MCF 10A (cell line): Measurements from ENCODE around the gene RMRP. TPM values are rescaled to one million over a fixed set of nuclear protein-coding genes. Genes with fewer than 3 reads are reported as not detected.

Experiments used
- BruUV-seq: library from RNA; stranded (reverse); fragments of 400-500 nt; replicated peaks from 2 replicates; lab custom pipeline; 2021; lab: Mats Ljungman, UMichigan
- CTCF ChIA-PET: fragments of 300-600 bp; sonication (Branson Sonifier 250); formaldehyde crosslinking; extraction: SDS; loops from one replicate; lab custom pipeline; 2021; ENCODE audit warnings: antibody characterized with exemption, inconsistent platforms; lab: Yijun Ruan, JAX
- POLR2A ChIA-PET: fragments of 300-600, 350-650 bp; sonication (Branson Sonifier 250); formaldehyde crosslinking; extraction: SDS; loops from one replicate; lab custom pipeline; 2020; ENCODE audit warnings: antibody characterized with exemption, inconsistent platforms; lab: Yijun Ruan, JAX
- DNase-seq: peaks from one replicate; pipeline ENCODE4 v3.0.0-alpha.2; 2018; ENCODE audit not compliant: unreplicated experiment
- H3K27ac Mint-ChIP-seq: one replicate; pipeline ENCODE4 v1.8.0; 2022; ENCODE audit warnings: mild to moderate bottlenecking, low read depth, mixed read lengths; ENCODE audit not compliant: unreplicated experiment
- H3K27me3 Mint-ChIP-seq: one replicate; pipeline ENCODE4 v1.8.0; 2022; ENCODE audit warnings: mixed read lengths; ENCODE audit not compliant: insufficient read depth, unreplicated experiment
- H3K36me3 Mint-ChIP-seq: one replicate; pipeline ENCODE4 v1.8.0; 2022; ENCODE audit warnings: mild to moderate bottlenecking, moderate library complexity, mixed read lengths; ENCODE audit not compliant: insufficient read depth, unreplicated experiment
- H3K4me1 Mint-ChIP-seq: one replicate; pipeline ENCODE4 v1.8.0; 2022; ENCODE audit warnings: mixed read lengths; ENCODE audit not compliant: insufficient read depth, unreplicated experiment
- H3K4me3 Mint-ChIP-seq: one replicate; pipeline ENCODE4 v1.8.0; 2022; ENCODE audit warnings: mild to moderate bottlenecking, moderate library complexity, mixed read lengths; ENCODE audit not compliant: unreplicated experiment
- H3K9me3 Mint-ChIP-seq: one replicate; pipeline ENCODE4 v1.8.0; 2022; ENCODE audit warnings: mixed read lengths; ENCODE audit not compliant: unreplicated experiment
- CTCF ChIP-seq: fragments of 200-600 bp; IDR thresholded peaks from one replicate; pipeline ENCODE4 v1.8.0; 2022; ENCODE audit warnings: antibody characterized with exemption, mild to moderate bottlenecking; ENCODE audit not compliant: unreplicated experiment
- intact Hi-C: fragments of 100-400 bp; cut with micrococcal nuclease; formaldehyde crosslinking; loops from 2 replicates; pipeline ENCODE4 v1.14.1; 2022
- total RNA-seq: library from RNA; stranded (reverse); gene quantifications from 2 replicates; pipeline ENCODE4 v1.2.3, GENCODE V29; 2022

The RMRP gene
- total RNA-seq, 1 experiment from 2014 or later: 13,245 TPM

DNA sequence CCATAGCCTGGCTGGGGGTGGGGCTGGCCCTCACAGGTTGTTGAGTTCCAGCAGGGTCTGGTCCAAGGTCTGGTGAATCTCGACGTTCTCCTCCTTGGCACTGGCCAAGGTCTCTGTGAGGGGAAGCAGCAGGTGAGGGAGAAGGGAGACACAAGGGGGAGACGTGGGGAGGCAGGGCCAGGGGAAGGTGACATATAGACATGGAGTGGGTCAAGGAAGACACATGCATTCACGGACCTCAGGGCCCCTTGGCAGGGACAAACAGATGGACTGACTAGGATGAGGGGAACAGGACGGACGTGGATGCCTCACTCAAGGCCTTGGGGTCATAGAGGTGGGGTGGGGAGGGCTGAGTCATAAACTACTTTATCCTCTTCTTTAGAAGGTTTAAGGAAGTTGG is 24.2 kb upstream of the RMRP start:
- no peak overlapping the region for H3K4me3 Mint-ChIP-seq
- no peak for TF ChIP-seq CTCF
- H3K36me3 Mint-ChIP-seq: peaks cover 52% of the 10 kb centered on the region
- no peaks in the 10 kb centered on the region for H3K9me3 Mint-ChIP-seq
- H3K27me3 Mint-ChIP-seq: no peaks in the 10 kb centered on the region
- POLR2A ChIA-PET: interaction anchor here (0.6 kb wide), 1 partner anchor 605 kb away, joined by 3 read pairs; no protein-coding TSS in a partner anchor
- H3K4me1 Mint-ChIP-seq: peaks cover 14% of the 10 kb centered on the region
- intact Hi-C loops: no loop called here
- DNase-seq: no peak
- CTCF ChIA-PET: interaction anchor here (4.8 kb wide), 1 partner anchor 14 kb away, joined by 34 read pairs; no protein-coding TSS in a partner anchor
- no TSS peak for BruUV-seq
- H3K27ac Mint-ChIP-seq: no peak overlapping the region

- H3K4me3 Mint-ChIP-seq: no peak overlapping the region
- peaks cover 52% of the 10 kb centered on the region for H3K36me3 Mint-ChIP-seq
- no TSS peak for BruUV-seq
- POLR2A ChIA-PET: interaction anchor here (0.6 kb wide), 1 partner anchor 495 kb away, joined by 3 read pairs; no protein-coding TSS in a partner anchor
- CTCF ChIA-PET: interaction anchor here (1.2 kb wide), 1 partner anchor 24 kb away, joined by 3 read pairs; the partner anchor contains the start of genes CCDC107 and RMRP
- H3K9me3 Mint-ChIP-seq: no peaks in the 10 kb centered on the region
- DNase-seq: no peak
- no peak overlapping the region for H3K27ac Mint-ChIP-seq
- no peak for TF ChIP-seq CTCF
- H3K27me3 Mint-ChIP-seq: no peaks in the 10 kb centered on the region
- intact Hi-C loops: no loop called here
- peaks cover 14% of the 10 kb centered on the region for H3K4me1 Mint-ChIP-seq
Observed at GRCh38 chr9:35681341-35682002, 23.7 kb upstream of the RMRP start.

DNA sequence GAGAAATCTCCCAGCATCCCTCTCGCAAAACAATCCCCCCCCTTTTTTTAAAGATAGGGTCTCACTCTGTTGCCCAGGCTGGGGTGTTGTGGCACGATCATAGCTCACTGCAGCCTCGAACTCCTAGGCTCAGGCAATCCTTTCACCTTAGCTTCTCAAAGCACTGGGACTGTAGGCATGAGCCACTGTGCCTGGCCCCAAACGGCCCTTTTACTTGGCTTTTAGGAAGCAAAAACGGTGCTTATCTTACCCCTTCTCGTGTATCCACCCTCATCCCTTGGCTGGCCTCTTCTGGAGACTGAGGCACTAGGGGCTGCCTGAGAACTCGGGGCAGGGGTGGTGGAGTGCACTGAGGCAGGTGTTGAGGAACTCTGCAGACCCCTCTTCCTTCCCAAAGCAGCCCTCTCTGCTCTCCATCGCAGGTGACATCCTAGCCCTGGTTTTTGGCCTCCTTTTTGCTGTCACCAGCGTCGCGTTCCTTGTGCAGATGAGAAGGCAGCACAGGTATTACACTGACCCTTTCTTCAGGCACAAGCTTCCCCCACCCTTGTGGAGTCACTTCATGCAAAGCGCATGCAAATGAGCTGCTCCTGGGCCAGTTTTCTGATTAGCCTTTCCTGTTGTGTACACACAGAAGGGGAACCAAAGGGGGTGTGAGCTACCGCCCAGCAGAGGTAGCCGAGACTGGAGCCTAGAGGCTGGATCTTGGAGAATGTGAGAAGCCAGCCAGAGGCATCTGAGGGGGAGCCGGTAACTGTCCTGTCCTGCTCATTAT is 22.7 kb upstream of the RMRP start:
- Mint-ChIP-seq H3K27ac (no peak overlapping the region), H3K4me1 (peaks cover 14% of the 10 kb centered on the region), H3K36me3 (peaks cover 43% of the 10 kb centered on the region), H3K4me3 (no peak overlapping the region), H3K27me3 (no peaks in the 10 kb centered on the region), H3K9me3 (no peaks in the 10 kb centered on the region)
- no TSS peak for BruUV-seq
- TF ChIP-seq CTCF: no peak
- intact Hi-C loops: no loop called here
- no peak for DNase-seq
- ChIA-PET POLR2A (interaction anchor here (0.5 to 1.3 kb wide), 4 partner anchors 9 to 496 kb away, joined by 3 to 6 read pairs (median 3); partner anchors contain the start of gene TPM2), CTCF (interaction anchor here (0.8 to 1.9 kb wide), 5 partner anchors 16 to 202 kb away, joined by 3 to 7 read pairs (median 3); partner anchors contain the start of genes ARHGEF39, CCDC107 and RMRP)
